Measurements from ENCODE around the gene SLC4A2.

SLC4A2 gene

GRCh38 chr7:151095123-151095797 is 35.9 kb downstream of the SLC4A2 start:
- DNase-seq (ENCODE audit: low read depth in 3 of 3), result no peak

- no peak for DNase-seq (ENCODE audit: low read depth in 3 of 3)
Observed at GRCh38 chr7:151095828-151096475, 36.6 kb downstream of the SLC4A2 start.

DNA sequence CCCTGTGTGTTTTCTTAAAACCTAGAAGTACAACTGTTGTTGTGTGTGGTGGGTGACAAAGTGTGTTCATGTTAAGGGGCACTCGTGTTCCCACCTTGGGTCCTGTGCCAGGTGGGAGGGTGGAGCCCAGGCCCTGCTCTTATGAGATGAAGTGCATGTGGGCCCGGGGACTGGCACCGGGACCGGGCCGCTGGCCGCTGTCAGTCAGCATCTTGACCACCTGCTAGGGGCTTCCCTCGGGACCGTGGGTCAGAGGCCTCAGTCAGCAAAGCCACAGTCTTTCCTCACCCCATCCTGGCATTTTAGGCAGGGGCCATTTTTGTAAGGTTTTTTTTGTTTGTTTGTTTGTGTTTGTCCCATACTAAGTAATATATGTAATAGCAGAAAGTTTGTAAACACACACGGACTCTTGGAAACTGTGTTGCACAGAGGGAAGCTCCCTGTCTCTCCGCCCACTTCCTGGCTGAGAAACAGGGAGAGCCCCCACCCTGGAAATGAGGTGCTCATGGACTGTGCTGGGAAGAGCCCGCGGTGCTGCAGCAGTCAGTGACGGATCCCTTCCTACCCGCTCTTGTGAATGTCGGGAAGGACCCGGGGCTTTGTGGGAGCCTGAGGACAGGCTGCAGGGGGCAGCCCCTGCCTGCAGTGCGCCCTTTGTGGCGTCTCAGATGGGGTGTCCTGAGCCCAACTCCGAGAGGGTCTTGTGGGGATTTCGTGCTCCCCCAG is 40.3 kb downstream of the SLC4A2 start:
- DNase-seq (ENCODE audit: low read depth in 3 of 3), result no peak

- no peak for DNase-seq (ENCODE audit: low read depth in 3 of 3)
Observed at GRCh38 chr7:151100921-151101320, 41.5 kb downstream of the SLC4A2 start.

DNA sequence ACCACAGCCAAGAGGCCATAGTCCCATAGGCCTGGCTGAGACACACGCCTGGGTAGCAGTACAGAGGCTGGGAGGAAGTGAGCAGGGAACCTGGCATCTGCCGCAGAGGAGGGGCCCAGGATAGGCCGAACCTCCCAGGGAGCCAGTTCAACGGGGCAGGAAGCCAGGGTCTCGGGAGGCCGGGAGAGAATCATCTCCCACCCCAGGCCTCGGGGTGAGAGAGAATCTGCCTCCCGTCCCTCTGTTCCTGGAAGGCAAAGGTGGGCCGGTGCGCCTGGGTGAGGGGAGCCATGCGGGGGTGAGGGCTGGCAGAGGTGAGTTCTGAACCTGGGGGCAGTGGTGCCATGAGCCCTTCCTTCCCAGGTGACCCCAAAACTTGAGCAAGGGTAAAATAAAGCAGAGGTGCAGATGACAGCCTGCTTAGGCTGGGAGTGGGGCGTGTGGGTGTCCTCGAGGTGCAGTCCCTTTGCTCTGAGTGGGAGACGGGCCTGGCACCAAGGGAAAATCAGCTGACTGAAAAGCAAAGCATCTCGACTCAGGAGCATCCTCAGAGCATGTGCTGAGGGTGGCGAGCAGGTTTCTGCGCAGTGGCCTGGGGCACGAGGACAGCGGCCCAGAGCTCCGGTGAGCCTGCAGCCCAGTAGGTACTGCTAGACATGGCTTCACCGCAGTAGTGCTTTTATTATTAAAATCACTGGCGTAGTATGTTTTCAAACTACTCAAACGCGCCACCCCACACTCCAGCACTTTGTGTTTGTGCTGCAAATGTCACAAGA is 42.4 kb downstream of the SLC4A2 start:
- no peak for DNase-seq (ENCODE audit: low read depth in 3 of 3)

- DNase-seq (ENCODE audit: low read depth in 3 of 3), result no peak
Observed at GRCh38 chr7:151102991-151103390, 43.6 kb downstream of the SLC4A2 start.

DNA sequence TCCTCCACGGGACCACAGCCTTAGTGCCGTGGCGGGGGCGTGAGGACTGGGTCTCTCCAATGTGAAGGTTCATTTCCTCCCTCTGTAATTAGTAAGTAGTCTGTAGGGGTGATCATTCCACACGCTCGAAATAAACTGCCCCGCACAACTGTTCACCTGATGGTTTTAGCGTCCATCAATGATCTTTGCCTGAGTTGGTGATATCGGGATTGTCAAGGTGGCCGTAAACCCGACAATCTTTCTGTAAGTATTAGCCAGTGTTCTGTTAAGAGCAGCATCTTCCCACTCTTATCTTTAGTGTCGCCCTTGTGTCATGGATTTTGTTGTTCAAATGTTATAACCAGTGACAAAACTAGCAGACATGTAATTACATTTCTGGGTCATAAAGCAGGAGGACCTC is 44.6 kb downstream of the SLC4A2 start:
- DNase-seq (ENCODE audit: low read depth in 3 of 3), result no peak

DNA sequence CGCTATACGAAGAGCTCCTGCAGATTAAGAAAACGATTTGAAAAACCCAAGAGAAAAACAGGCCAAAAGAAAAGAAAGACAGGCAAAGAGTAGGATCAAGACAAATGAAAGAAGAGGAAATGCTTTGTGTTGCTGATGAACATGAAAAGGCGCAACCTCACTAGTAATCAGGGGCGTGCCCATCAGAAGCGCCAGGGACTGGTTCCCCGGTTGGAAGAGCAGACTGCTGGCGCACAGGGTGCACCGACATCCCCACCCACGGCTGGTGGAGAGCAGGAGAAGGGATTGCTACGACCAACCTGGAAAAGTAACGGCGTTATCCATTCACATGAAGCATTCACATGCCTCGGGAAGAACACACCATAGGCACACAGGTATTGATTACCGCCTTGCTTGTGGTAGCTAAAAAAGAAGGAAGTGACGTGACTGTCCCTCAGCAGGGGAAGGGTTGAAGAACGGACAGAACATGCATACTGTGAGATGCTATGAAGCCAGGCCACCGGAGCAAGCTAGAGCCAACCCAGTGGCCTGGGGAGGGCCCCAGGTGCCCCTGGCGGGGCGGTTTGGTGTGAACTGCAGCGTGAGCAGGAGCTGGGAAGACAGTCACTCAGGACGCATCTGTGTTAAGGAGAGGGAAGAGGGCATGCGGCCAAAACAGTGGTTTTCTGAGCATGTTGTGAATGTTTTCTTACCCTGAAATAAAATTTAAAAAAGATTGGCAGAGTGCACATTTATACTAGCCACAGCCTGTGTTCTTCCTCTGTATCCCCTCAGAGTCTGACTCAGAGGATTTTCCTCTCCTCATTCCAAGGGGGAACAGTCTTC is 45.2 kb downstream of the SLC4A2 start:
- DNase-seq (ENCODE audit: low read depth in 3 of 3), result no peak

GRCh38 chr7:151107882-151108281 is 48.5 kb downstream of the SLC4A2 start:
- no peak for DNase-seq (ENCODE audit: low read depth in 3 of 3)

DNA sequence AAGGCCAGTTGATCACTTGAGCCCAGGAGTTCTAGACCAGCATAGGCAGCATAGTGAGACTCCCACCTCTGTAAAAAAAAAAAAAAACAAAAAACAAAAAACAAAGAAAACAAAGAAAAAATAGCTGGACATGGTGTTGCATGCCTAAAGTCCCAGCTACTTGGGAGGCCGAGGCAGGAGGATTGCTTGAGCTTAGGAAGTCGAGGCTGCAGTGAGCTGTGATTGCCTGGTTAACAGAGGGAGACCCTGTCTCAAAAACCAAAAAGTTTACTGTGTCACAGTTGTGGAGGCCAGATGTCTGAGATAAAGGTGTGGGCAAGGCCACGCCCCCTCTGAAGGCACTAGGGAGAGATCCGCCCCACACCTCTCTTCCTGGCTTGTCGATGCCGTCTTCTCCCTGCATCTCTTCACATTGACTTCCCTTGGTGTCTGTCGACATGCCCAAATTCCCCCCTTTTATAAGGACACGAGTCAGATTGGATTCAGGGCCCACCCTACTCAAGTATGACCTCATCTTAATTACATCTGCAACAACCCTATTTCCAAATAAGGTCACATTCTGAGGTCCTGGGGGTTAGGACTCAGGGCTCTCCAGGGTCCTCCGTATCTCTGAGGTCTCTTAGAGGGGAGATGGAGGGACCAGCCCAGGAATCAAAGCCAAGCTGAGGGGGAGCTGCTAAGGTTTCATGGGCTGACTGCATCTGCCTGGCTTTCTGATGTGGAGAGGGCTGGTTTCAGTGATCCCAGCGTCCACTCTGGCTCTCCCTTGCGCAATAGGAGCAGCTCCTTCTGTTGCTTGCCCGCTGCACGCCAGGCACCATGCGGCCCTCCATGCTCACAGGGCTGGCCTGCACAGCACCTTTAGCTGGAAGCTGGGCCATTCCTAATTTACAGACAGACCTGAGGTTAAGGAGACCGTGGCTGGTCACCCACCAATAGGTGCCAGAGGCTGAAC is 50.0 kb downstream of the SLC4A2 start:
- no peak for DNase-seq (ENCODE audit: low read depth in 3 of 3)

GRCh38 chr7:151110236-151110940 is 51.0 kb downstream of the SLC4A2 start:
- DNase-seq (ENCODE audit: low read depth in 3 of 3), result no peak

- DNase-seq (ENCODE audit: low read depth in 3 of 3), result peak; percentile 46 to 76 (median 64)
Observed at GRCh38 chr7:151110941-151111645, 51.7 kb downstream of the SLC4A2 start.

GRCh38 chr7:151113344-151114150 is 54.2 kb downstream of the SLC4A2 start:
- DNase-seq (ENCODE audit: low read depth in 3 of 3), result no peak

GRCh38 chr7:151114151-151115090 is 55.0 kb downstream of the SLC4A2 start:
- no peak for DNase-seq (ENCODE audit: low read depth in 3 of 3)

GRCh38 chr7:151115121-151115835 is 55.9 kb downstream of the SLC4A2 start:
- peak in 1 of 3 donors; percentile 39 for DNase-seq (ENCODE audit: low read depth in 3 of 3)

- DNase-seq (ENCODE audit: low read depth in 3 of 3), result no peak
Observed at GRCh38 chr7:151115836-151116418, 56.5 kb downstream of the SLC4A2 start.

Measured in stimulated activated CD4-positive, alpha-beta T cell treated with anti-CD3 and anti-CD28 coated beads, TNF-alpha, amount 100 ng/mL, for 48 hours (primary cell).